Measurements from ENCODE around the gene C19orf25.

GRCh38 chr19:1425102-1425837 is 53.7 kb downstream of the C19orf25 start:
- TF ChIP-seq CTCF (conservative IDR thresholded peaks at IDR 0.05) (no peak), ZFX (IDR thresholded peaks at IDR 0.05) (no peak)
